Heart left ventricle (tissue), 16 donors: ENCODE measurements around the gene NEURL3. TPM values are rescaled to one million over a fixed set of nuclear protein-coding genes. Genes with fewer than 3 reads are reported as not detected.

Experiments used
- ATAC-seq, 4 donors: fragments of 200-7000 bp; cut with Tn5 transposase; one replicate each; pipeline ENCODE4 v1.9.1; 2020 to 2022; ENCODE audit warnings: moderate library complexity in 4 of 4, mild to moderate bottlenecking in 3 of 4, moderate number of reproducible peaks in 1 of 4
- DNase-seq, 5 donors: peaks; one replicate each; pipeline ENCODE4 v3.0.0-alpha.2; 2020
- H3K27ac ChIP-seq, 12 donors: fragments of 200-600 bp; sonication (generic) in 4 of 12; one replicate each; pipeline versions ENCODE4 v1.5.0 to v1.8.0; 2016 to 2022; ENCODE audit warnings: mild to moderate bottlenecking in 2 of 12
- H3K27me3 ChIP-seq, 9 donors: fragments of 200-600 bp; sonication (generic) in 2 of 9; one replicate each; pipeline versions ENCODE4 v1.5.1 to v1.8.0; 2016 to 2022; ENCODE audit warnings: mild to moderate bottlenecking in 3 of 9
- H3K36me3 ChIP-seq, 9 donors: fragments of 200-600 bp; sonication (generic) in 2 of 9; one replicate each; pipeline versions ENCODE4 v1.5.0 to v1.8.0; 2018 to 2022; ENCODE audit warnings: mild to moderate bottlenecking in 2 of 9
- H3K4me1 ChIP-seq, 12 donors: fragments of 200-600 bp; sonication (generic) in 4 of 12; one replicate each; pipeline versions ENCODE4 v1.5.0 to v1.8.0; 2016 to 2022; ENCODE audit warnings: mild to moderate bottlenecking in 3 of 12
- H3K4me3 ChIP-seq, 12 donors: fragments of 200-600 bp; sonication (generic) in 4 of 12; one replicate each; pipeline versions ENCODE4 v1.5.0 to v1.8.0; 2017 to 2022; ENCODE audit warnings: mild to moderate bottlenecking in 9 of 12, moderate library complexity in 4 of 12
- H3K9me3 ChIP-seq, 12 donors: fragments of 200-600 bp; sonication (generic) in 4 of 12; one replicate each; pipeline versions ENCODE4 v1.5.0 to v1.8.0; 2016 to 2022; ENCODE audit warnings: mild to moderate bottlenecking in 1 of 12
- CTCF ChIP-seq, 12 donors: fragments of 200-600 bp; sonication (generic) in 4 of 12; IDR thresholded peaks; one replicate each; pipeline versions ENCODE4 v1.5.0 to v1.8.0; 2018 to 2022; ENCODE audit warnings: antibody characterized with exemption in 12 of 12, mild to moderate bottlenecking in 5 of 12
- POLR2A ChIP-seq, 2 donors: fragments of 450-650 bp; IDR thresholded peaks; one replicate each; pipeline ENCODE4 v1.6.1; 2017; ENCODE audit warnings: antibody characterized with exemption in 2 of 2, mild to moderate bottlenecking in 2 of 2, moderate library complexity in 2 of 2
- WGBS, 4 donors: extraction: QIAGEN DNeasy Blood & Tissue Kit in 2 of 4; methylation state at CpG; one replicate each; pipeline versions ENCODE4 v1.1.5 to v1.1.7; 2013 to 2018; 5-methylcytosine and 5-hydroxymethylcytosine counted together
- intact Hi-C, 10 donors: fragments of 100-400 bp; cut with DNase I; formaldehyde crosslinking; loops; one replicate each; pipeline versions ENCODE4 v1.11.1 to v1.14.2; 2022
- polyA plus RNA-seq, 2 donors: library from polyadenylated mRNA; stranded (reverse); fragments of 200-250 nt; gene quantifications; one replicate each; pipeline ENCODE4 v1.2.3, GENCODE V29; 2013
- total RNA-seq, 9 donors: library from RNA; depleted of rRNA in 2 of 9; stranded (reverse); fragments of >200 nt in 2 of 9; fragmentation: NEBNext Ultra II Directional in 3 of 9; extraction: Animal tissue kit (Norgen Biotek cat#: 25700) in 3 of 9; gene quantifications; one replicate each; pipeline versions ENCODE4 v1.1.0 to v1.2.4, GENCODE V29; 2016 to 2023
- donor health status: ischemic (EF 13 %, LVEDD 7.1; RV severe dilation, severe dysfunction).
- donor health status: healthy with polysubstance abuse.
- donor health status: DM: no; HTN: yes; CAD: no.
- donor health status: DM: no; HTN: no; CAD: no.
- donor health status: ischemic (EF 25% LVEDD 6.9; RV normal size, moderate dysfunction).
- donor health status: ischemic (EF 25% LVEDD 5.7; RV mildly dilated, moderate dysfunction).
- donor health status: healthy.
- donor health status: DM: yes; HTN: yes; CAD: no.
- donor health status: ischemic (EF 35%, LVEDD 5.7; RV mildly dilated, moderate dysfunction).
- donor health status: nonischemic (EF 11% LVEDD 7.7; RV severe dilation, severe dysfunction).
- donor health status: DM: yes; HTN: yes; CAD: no.
- donor health status: PGD.
- donor health status: ischemic (EF 29% LVEDD 5.4; RV normal size, mild dysfunction).
- donor health status: nonischemic (EF 23%, LVEDD 6.1; RV moderate dilation, normal function).

NEURL3 gene
- total and polyA plus RNA-seq, 11 donors, result 0.07 to 0.75 (median 0.27) TPM; not detected in 8

GRCh38 chr2:96549967-96550786 is 45.0 kb upstream of the NEURL3 start:
- DNase-seq (peak in 1 of 5 donors; percentile 63), ATAC-seq (peak in 1 of 4 donors; percentile 9)
- Histone ChIP-seq H3K4me3 (no peak overlapping the region), H3K27me3 (no peaks in the 10 kb centered on the region), H3K27ac (peak overlapping the region in 1 of 12 donors; percentile 19), H3K9me3 (no peaks in the 10 kb centered on the region), H3K4me1 (peaks cover 0 to 37% (median 9%) of the 10 kb centered on the region in 12 donors), H3K36me3 (peaks cover 2 to 82% (median 59%) of the 10 kb centered on the region in 9 donors)
- WGBS, 4 donors, result 38 to 83% (median 73%) methylated on average over 13 to 61 of the region's 61 CpGs
- TF ChIP-seq CTCF (IDR thresholded peaks at IDR 0.05) (peak in 10 of 12 donors; percentile 29 to 59 (median 44)), POLR2A (IDR thresholded peaks at IDR 0.05) (no peak)
- intact Hi-C loops, result loop anchor here in 1 of 10 donors (5.0 kb wide), 1 partner anchor 38 kb away; no protein-coding TSS in a partner anchor

DNA sequence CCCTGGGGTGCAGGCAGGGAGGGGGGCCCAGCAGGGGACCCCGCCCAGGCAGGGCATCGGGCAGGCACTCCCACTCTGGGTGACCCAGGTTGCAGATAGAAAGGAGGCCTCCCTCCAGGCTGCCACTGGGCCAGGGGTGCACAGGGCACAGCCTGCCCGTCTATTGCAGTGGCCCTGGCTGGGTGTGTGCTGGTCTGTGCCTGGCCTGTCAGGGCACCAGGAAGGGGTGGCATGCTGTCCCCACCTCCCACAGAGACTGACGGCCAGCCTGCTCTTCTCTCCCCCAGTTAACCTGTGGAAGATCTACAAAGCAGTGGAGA is 44.3 kb upstream of the NEURL3 start:
- H3K27ac ChIP-seq, result peak overlapping the region in 1 of 12 donors; percentile 19
- intact Hi-C loops, result no loop called here
- DNase-seq (no peak), ATAC-seq (no peak)
- H3K4me1 ChIP-seq, result peaks cover 0 to 31% (median 6%) of the 10 kb centered on the region in 12 donors
- no peaks in the 10 kb centered on the region for H3K9me3 ChIP-seq
- peaks cover 2 to 90% (median 65%) of the 10 kb centered on the region in 9 donors for H3K36me3 ChIP-seq
- H3K27me3 ChIP-seq, result no peaks in the 10 kb centered on the region
- no peak overlapping the region for H3K4me3 ChIP-seq
- TF ChIP-seq POLR2A (IDR thresholded peaks at IDR 0.05) (no peak), CTCF (IDR thresholded peaks at IDR 0.05) (no peak)
- 67 to 94% (median 78%) methylated on average over 2 to 4 of the region's 4 CpGs for WGBS, 4 donors

GRCh38 chr2:96548558-96549465 is 43.7 kb upstream of the NEURL3 start:
- TF ChIP-seq CTCF (IDR thresholded peaks at IDR 0.05) (no peak), POLR2A (IDR thresholded peaks at IDR 0.05) (no peak)
- intact Hi-C loops, result no loop called here
- H3K4me1 ChIP-seq, result peaks cover 0 to 28% (median 2%) of the 10 kb centered on the region in 12 donors
- H3K4me3 ChIP-seq, result no peak overlapping the region
- no peaks in the 10 kb centered on the region for H3K9me3 ChIP-seq
- peaks cover 2 to 96% (median 71%) of the 10 kb centered on the region in 9 donors for H3K36me3 ChIP-seq
- 78 to 91% (median 85%) methylated on average over 12 to 24 of the region's 24 CpGs for WGBS, 4 donors
- H3K27me3 ChIP-seq, result no peaks in the 10 kb centered on the region
- no peak for DNase-seq
- no peak overlapping the region for H3K27ac ChIP-seq
- ATAC-seq, result no peak

GRCh38 chr2:96547731-96548171 is 42.6 kb upstream of the NEURL3 start:
- WGBS, 4 donors, result 72 to 86% (median 83%) methylated on average over 6 of the region's 6 CpGs
- Histone ChIP-seq H3K27me3 (no peaks in the 10 kb centered on the region), H3K9me3 (no peaks in the 10 kb centered on the region), H3K4me1 (peaks cover 0 to 34% (median 0%) of the 10 kb centered on the region in 12 donors), H3K36me3 (peaks cover 2 to 98% (median 78%) of the 10 kb centered on the region in 9 donors), H3K4me3 (no peak overlapping the region), H3K27ac (no peak overlapping the region)
- TF ChIP-seq POLR2A (IDR thresholded peaks at IDR 0.05) (no peak), CTCF (IDR thresholded peaks at IDR 0.05) (peak in 1 of 12 donors; percentile 5)
- DNase-seq (no peak), ATAC-seq (no peak)
- intact Hi-C loops, result no loop called here
